ENCODE results near the gene ADCY9. TPM values are rescaled to one million over a fixed set of nuclear protein-coding genes. Genes with fewer than 3 reads are reported as not detected.

ADCY9 gene
- total RNA-seq, 1 experiment from 2014 or later, result 9.8 TPM

DNA sequence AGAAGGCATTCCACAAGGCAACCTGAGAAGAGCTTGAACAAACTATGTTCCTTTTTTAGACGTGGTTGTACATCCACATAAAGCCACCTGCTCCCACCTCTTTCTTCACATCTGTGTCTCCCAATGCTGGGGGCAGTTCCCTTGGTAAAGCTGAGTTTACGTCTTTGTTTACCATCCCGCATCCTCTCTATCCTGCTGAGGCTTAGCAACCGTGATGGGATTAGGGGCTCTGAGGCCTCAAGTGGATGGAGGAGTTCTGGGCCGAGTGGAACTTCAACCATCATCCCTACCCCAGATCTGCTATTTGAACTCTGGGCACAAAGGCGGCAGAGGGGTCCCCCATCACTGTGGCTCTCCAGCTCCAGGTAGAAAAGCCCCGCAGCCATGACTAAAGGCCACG is 141.5 kb downstream of the ADCY9 start:
- Histone ChIP-seq H3K9ac (ENCODE audit: low read length) (no peak overlapping the region), H3K36me3 (ENCODE audit: control insufficient read depth in 1 of 2, insufficient read depth in 2 of 2, low read length in 2 of 2) (no peaks in the 10 kb centered on the region), H3K27me3 (ENCODE audit: insufficient read depth, low read length) (no peaks in the 10 kb centered on the region), H3K4me3 (replicated peaks in 1 of 2; ENCODE audit: low read depth in 1 of 2, low read length in 2 of 2) (no peak overlapping the region), H2AFZ (ENCODE audit: low read depth, low read length, poor library complexity, severe bottlenecking) (no peak overlapping the region), H3K9me2 (ENCODE audit: insufficient read depth) (no peaks in the 10 kb centered on the region), H3K9me3 (ENCODE audit: control insufficient read depth in 1 of 2, insufficient read depth in 1 of 2, low read depth in 1 of 2, low read length in 2 of 2) (no peaks in the 10 kb centered on the region), H3K4me2 (ENCODE audit: low read length) (no peak overlapping the region), H3K27ac (ENCODE audit: low read depth, low read length) (no peak overlapping the region), H3K79me2 (ENCODE audit: insufficient read depth, low read length) (no peaks in the 10 kb centered on the region), H3K4me1 (ENCODE audit: control insufficient read depth in 1 of 2, insufficient read depth in 2 of 2, low read length in 2 of 2) (no peaks in the 10 kb centered on the region), H4K20me1 (ENCODE audit: insufficient read depth) (no peaks in the 10 kb centered on the region)
- no TSS peak for BruUV-seq (replicated peaks)
- POLR2A ChIA-PET, result no interaction called here
- CTCF ChIA-PET, result no interaction called here
- intact Hi-C loops (cut with micrococcal nuclease), result no loop called here
- TF ChIP-seq, protein P1, sequence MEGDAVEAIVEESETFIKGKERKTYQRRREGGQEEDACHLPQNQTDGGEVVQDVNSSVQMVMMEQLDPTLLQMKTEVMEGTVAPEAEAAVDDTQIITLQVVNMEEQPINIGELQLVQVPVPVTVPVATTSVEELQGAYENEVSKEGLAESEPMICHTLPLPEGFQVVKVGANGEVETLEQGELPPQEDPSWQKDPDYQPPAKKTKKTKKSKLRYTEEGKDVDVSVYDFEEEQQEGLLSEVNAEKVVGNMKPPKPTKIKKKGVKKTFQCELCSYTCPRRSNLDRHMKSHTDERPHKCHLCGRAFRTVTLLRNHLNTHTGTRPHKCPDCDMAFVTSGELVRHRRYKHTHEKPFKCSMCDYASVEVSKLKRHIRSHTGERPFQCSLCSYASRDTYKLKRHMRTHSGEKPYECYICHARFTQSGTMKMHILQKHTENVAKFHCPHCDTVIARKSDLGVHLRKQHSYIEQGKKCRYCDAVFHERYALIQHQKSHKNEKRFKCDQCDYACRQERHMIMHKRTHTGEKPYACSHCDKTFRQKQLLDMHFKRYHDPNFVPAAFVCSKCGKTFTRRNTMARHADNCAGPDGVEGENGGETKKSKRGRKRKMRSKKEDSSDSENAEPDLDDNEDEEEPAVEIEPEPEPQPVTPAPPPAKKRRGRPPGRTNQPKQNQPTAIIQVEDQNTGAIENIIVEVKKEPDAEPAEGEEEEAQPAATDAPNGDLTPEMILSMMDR (IDR thresholded peaks at IDR 0.05 in 2 of 3, conservative IDR thresholded peaks at IDR 0.05 in 1 of 3; ENCODE audit: borderline replicate concordance in 1 of 3, insufficient read depth in 1 of 3, low read depth in 2 of 3, low read length in 2 of 3), result no peak
- TF ChIP-seq ELF1 (IDR thresholded peaks at IDR 0.05; ENCODE audit: borderline replicate concordance, low read depth) (no peak), ZFX (IDR thresholded peaks at IDR 0.05) (no peak), SRF (IDR thresholded peaks at IDR 0.05; ENCODE audit: low read depth) (no peak)
- TF ChIP-seq, protein P2, sequence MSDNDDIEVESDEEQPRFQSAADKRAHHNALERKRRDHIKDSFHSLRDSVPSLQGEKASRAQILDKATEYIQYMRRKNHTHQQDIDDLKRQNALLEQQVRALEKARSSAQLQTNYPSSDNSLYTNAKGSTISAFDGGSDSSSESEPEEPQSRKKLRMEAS (IDR thresholded peaks at IDR 0.05), result no peak
- no peak for DNase-seq (ENCODE audit: low read depth, low spot score)
- RAD21 ChIA-PET (ENCODE audit: low non-redundant PET in 1 of 2, low total read pairs in 2 of 2, uncharacterized antibody in 2 of 2, unreplicated experiment in 2 of 2), result no interaction called here
- ATAC-seq, result no peak

DNA sequence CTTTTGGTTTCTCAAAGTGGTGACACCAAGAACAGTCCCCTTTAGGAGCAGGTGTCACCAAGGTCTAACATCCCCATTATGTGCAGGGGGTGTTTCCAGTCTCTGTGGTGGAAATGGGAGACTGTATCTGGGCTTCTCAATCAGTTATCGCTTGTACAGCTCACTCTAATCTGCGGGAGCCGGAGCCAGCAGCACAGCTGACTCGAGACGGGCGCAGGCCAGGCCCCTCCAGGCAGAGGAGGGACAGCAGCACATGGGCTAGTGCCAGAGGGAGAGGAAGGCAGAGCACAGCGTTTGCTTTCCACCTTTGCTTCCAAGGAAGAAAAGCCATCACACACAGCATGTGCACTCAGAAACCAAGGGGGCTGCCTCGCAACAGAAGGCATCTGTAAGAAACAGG is 144.5 kb downstream of the ADCY9 start:
- Histone ChIP-seq H3K36me3 (ENCODE audit: control insufficient read depth in 1 of 2, insufficient read depth in 2 of 2, low read length in 2 of 2) (no peaks in the 10 kb centered on the region), H3K79me2 (ENCODE audit: insufficient read depth, low read length) (no peaks in the 10 kb centered on the region), H3K9me2 (ENCODE audit: insufficient read depth) (no peaks in the 10 kb centered on the region), H3K27ac (ENCODE audit: low read depth, low read length) (no peak overlapping the region), H2AFZ (ENCODE audit: low read depth, low read length, poor library complexity, severe bottlenecking) (no peak overlapping the region), H3K9me3 (ENCODE audit: control insufficient read depth in 1 of 2, insufficient read depth in 1 of 2, low read depth in 1 of 2, low read length in 2 of 2) (no peaks in the 10 kb centered on the region), H3K9ac (ENCODE audit: low read length) (no peak overlapping the region), H3K4me3 (replicated peaks in 1 of 2; ENCODE audit: low read depth in 1 of 2, low read length in 2 of 2) (no peak overlapping the region), H4K20me1 (ENCODE audit: insufficient read depth) (no peaks in the 10 kb centered on the region), H3K4me2 (ENCODE audit: low read length) (no peak overlapping the region), H3K27me3 (ENCODE audit: insufficient read depth, low read length) (no peaks in the 10 kb centered on the region), H3K4me1 (ENCODE audit: control insufficient read depth in 1 of 2, insufficient read depth in 2 of 2, low read length in 2 of 2) (no peaks in the 10 kb centered on the region)
- intact Hi-C loops (cut with micrococcal nuclease), result no loop called here
- CTCF ChIA-PET, result no interaction called here
- POLR2A ChIA-PET, result no interaction called here
- DNase-seq (ENCODE audit: low read depth, low spot score), result no peak
- TF ChIP-seq SP1 (IDR thresholded peaks at IDR 0.05; ENCODE audit: low read depth) (no peak), JUND (IDR thresholded peaks at IDR 0.05) (no peak), RAD21 (IDR thresholded peaks at IDR 0.05; ENCODE audit: low read depth) (no peak), CEBPB (IDR thresholded peaks at IDR 0.05; ENCODE audit: low read depth) (no peak), YY1 (IDR thresholded peaks at IDR 0.05; ENCODE audit: extremely low read depth, insufficient replicate concordance, low read depth, low read length) (no peak), TCF7L2 (IDR thresholded peaks at IDR 0.05; ENCODE audit: borderline replicate concordance, extremely low read depth, insufficient read depth, insufficient read length) (no peak), EGR1 (IDR thresholded peaks at IDR 0.05; ENCODE audit: low read depth) (no peak), ELF1 (IDR thresholded peaks at IDR 0.05; ENCODE audit: borderline replicate concordance, low read depth) (no peak)
- BruUV-seq (replicated peaks), result no TSS peak
- RAD21 ChIA-PET (ENCODE audit: low non-redundant PET in 1 of 2, low total read pairs in 2 of 2, uncharacterized antibody in 2 of 2, unreplicated experiment in 2 of 2), result no interaction called here
- no peak for ATAC-seq

Data from HCT116 (cell line).